Ovary (tissue), 9 donors: ENCODE results near the gene FAM131A. TPM values are rescaled to one million over a fixed set of nuclear protein-coding genes. Genes with fewer than 3 reads are reported as not detected.

Experiments used
- DNase-seq, 5 donors: peaks; one replicate each; pipeline ENCODE4 v3.0.0-alpha.2; 2019 to 2020
- H3K27ac ChIP-seq, 2 donors: fragments of 200-600 bp; one replicate each; pipeline versions ENCODE4 v1.5.1 to v1.8.0; 2019 to 2022
- H3K27me3 ChIP-seq: fragments of 200-600 bp; one replicate; pipeline ENCODE4 v1.8.0; 2022
- H3K36me3 ChIP-seq: fragments of 200-600 bp; sonication (generic); one replicate; pipeline ENCODE4 v1.5.1; 2019
- H3K4me1 ChIP-seq: one replicate; pipeline ENCODE4 v1.8.1; 2013; ENCODE audit warnings: mild to moderate bottlenecking, moderate library complexity; ENCODE audit not compliant: insufficient read depth
- H3K4me3 ChIP-seq: fragments of 200-600 bp; sonication (generic); one replicate; pipeline ENCODE4 v1.5.1; 2017
- H3K9me3 ChIP-seq, 2 donors: fragments of 200-600 bp in 1 of 2; sonication (generic) in 1 of 2; one replicate each; pipeline versions ENCODE4 v1.5.1 to v1.8.1; 2013 to 2019; ENCODE audit warnings: mild to moderate bottlenecking in 1 of 2, moderate library complexity in 1 of 2
- EP300 ChIP-seq: sonication (generic); formaldehyde crosslinking; IDR thresholded peaks from one replicate; pipeline ENCODE4 v1.6.1; 2017; ENCODE audit warnings: antibody characterized with exemption
- POLR2A ChIP-seq: fragments of 450-650 bp; IDR thresholded peaks from one replicate; pipeline ENCODE4 v1.6.1; 2017; ENCODE audit warnings: antibody characterized with exemption, mild to moderate bottlenecking, moderate library complexity
- WGBS, 3 donors: extraction: QIAGEN DNeasy Blood & Tissue Kit in 1 of 3; methylation state at CpG; one replicate each; pipeline versions ENCODE4 v1.1.5 to v1.1.7; 2013 to 2017; 5-methylcytosine and 5-hydroxymethylcytosine counted together
- intact Hi-C, 4 donors: fragments of 100-400 bp; cut with DNase I; formaldehyde crosslinking; loops; one replicate each; pipeline versions ENCODE4 v1.11.0 to v1.15.1; 2022 to 2023
- polyA plus RNA-seq, 2 donors: library from polyadenylated mRNA; stranded (reverse); fragments of 200-250 nt in 1 of 2; fragments of 350-450 nt in 1 of 2; fragmentation: Illumina TruSeq in 1 of 2; extraction: RNeasy Lipid Tissue Mini Kit (QIAGEN cat#74804) in 1 of 2; gene quantifications; one replicate each; pipeline ENCODE4 v1.2.3, GENCODE V29; 2013 to 2014
- total RNA-seq, 7 donors: library from RNA; depleted of rRNA in 2 of 7; stranded (reverse); fragments of >200 nt in 2 of 7; fragmentation: NEBNext Ultra II Directional in 3 of 7; extraction: Animal tissue kit (Norgen Biotek cat#: 25700) in 3 of 7; gene quantifications; one replicate each; pipeline versions ENCODE4 v1.1.0 to v1.2.4, GENCODE V29; 2016 to 2023
- TF ChIP-seq, protein P1 (sequence below), 3 donors: fragments of 450-650 bp in 2 of 3; fragments of 200-600 bp in 1 of 3; IDR thresholded peaks; one replicate each; pipeline versions ENCODE4 v1.5.1 to v1.8.0; 2016 to 2022; ENCODE audit warnings: antibody characterized with exemption in 3 of 3, mild to moderate bottlenecking in 1 of 3
- donor health status: DM: no; HTN: no; CAD: no; lungs with moderate emphysema.
- donor health status: DM: no; HTN: no; CAD: no.
- donor health status: Bipolar disorder and iron deficiency.
- donor health status: DM: yes; HTN: yes; CAD: no.
- donor health status: DM: no; HTN: no; CAD: no.
- donor health status: DM: yes; HTN: yes; CAD: no.

FAM131A gene
- total and polyA plus RNA-seq, 9 donors: 8.7 to 37.8 (median 27.1) TPM

DNA sequence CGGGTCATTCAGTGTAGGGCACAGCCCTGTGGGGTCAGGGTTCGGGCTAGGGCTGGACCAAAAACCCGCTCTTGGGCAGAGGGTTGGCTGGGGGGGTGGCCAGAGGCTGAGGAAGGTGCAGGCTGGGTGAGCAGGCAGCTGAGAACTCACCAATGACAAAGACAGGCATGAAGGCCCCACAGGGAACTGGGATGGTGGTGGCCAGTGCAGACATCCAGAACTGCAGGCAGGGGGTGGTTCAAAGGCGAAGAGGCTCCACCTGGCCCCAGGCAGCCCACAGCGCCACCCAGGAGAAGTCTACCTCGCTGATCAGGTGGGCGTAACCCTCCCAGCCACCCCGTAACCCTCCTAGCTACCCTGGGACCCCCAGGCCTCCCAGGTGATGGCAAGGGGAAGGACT is 17.4 kb downstream of the FAM131A start:
- no peaks in the 10 kb centered on the region for H3K36me3 ChIP-seq
- WGBS, 3 donors: 78% methylated on average over 8 of the region's 8 CpGs
- no peaks in the 10 kb centered on the region for H3K9me3 ChIP-seq
- no peak for DNase-seq
- H3K27me3 ChIP-seq: no peaks in the 10 kb centered on the region
- peaks cover 18% of the 10 kb centered on the region for H3K4me1 ChIP-seq
- no peak overlapping the region for H3K27ac ChIP-seq
- no peak overlapping the region for H3K4me3 ChIP-seq
- intact Hi-C loops: loop anchor here in 2 of 4 donors (5.0 to 10.0 kb wide), 2 partner anchors 37 to 50 kb away; no protein-coding TSS in a partner anchor
- TF ChIP-seq POLR2A: no peak
- TF ChIP-seq, protein P1, sequence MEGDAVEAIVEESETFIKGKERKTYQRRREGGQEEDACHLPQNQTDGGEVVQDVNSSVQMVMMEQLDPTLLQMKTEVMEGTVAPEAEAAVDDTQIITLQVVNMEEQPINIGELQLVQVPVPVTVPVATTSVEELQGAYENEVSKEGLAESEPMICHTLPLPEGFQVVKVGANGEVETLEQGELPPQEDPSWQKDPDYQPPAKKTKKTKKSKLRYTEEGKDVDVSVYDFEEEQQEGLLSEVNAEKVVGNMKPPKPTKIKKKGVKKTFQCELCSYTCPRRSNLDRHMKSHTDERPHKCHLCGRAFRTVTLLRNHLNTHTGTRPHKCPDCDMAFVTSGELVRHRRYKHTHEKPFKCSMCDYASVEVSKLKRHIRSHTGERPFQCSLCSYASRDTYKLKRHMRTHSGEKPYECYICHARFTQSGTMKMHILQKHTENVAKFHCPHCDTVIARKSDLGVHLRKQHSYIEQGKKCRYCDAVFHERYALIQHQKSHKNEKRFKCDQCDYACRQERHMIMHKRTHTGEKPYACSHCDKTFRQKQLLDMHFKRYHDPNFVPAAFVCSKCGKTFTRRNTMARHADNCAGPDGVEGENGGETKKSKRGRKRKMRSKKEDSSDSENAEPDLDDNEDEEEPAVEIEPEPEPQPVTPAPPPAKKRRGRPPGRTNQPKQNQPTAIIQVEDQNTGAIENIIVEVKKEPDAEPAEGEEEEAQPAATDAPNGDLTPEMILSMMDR (IDR thresholded peaks at IDR 0.05): no peak
- no peak for TF ChIP-seq EP300

DNA sequence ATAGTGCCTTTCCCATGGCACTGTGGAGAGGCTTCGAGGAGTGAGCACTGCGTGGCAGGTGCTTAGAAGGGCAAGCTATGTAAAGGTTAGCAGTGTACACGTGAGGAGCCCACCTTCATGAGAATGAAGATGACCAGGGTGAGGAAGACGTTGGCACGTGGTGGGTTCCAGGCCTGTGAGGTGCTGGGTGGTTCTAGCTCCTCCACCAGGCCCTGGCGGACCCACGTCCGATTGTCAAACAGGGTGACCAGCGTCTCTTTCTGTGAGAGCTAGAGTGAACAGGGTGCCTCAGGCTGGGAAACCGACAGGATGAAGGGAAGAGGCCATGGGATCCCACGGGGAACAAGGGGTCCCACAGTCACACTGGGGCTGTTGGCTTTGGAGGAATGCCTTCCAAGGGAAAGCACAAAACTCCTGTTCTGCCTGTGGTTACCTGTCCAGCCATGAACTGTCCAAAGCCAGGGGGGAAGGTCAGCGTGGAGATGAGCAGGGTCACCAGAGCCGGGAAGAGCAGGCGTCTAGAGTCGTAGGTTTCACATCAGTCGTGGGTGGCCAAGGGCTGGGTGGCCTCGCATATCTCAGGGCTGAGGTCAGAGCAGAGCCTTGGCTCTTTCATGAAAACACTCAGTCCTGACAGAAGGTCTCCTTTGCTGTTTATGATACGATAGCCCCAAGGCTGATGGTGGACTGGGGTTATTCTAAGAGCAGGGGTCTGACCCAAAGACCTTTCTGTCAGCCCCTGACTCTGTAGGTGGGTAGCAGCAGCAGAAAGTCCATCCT is 18.1 kb downstream of the FAM131A start:
- Histone ChIP-seq H3K27me3 (no peaks in the 10 kb centered on the region), H3K36me3 (no peaks in the 10 kb centered on the region), H3K4me1 (peaks cover 23% of the 10 kb centered on the region), H3K27ac (no peak overlapping the region), H3K4me3 (no peak overlapping the region), H3K9me3 (no peaks in the 10 kb centered on the region)
- no peak for DNase-seq
- intact Hi-C loops: loop anchor here in 2 of 4 donors (5.0 to 10.0 kb wide), 2 partner anchors 38 to 51 kb away; no protein-coding TSS in a partner anchor
- 66 to 76% (median 70%) methylated on average over 18 of the region's 18 CpGs for WGBS, 3 donors
- TF ChIP-seq EP300: no peak

DNA sequence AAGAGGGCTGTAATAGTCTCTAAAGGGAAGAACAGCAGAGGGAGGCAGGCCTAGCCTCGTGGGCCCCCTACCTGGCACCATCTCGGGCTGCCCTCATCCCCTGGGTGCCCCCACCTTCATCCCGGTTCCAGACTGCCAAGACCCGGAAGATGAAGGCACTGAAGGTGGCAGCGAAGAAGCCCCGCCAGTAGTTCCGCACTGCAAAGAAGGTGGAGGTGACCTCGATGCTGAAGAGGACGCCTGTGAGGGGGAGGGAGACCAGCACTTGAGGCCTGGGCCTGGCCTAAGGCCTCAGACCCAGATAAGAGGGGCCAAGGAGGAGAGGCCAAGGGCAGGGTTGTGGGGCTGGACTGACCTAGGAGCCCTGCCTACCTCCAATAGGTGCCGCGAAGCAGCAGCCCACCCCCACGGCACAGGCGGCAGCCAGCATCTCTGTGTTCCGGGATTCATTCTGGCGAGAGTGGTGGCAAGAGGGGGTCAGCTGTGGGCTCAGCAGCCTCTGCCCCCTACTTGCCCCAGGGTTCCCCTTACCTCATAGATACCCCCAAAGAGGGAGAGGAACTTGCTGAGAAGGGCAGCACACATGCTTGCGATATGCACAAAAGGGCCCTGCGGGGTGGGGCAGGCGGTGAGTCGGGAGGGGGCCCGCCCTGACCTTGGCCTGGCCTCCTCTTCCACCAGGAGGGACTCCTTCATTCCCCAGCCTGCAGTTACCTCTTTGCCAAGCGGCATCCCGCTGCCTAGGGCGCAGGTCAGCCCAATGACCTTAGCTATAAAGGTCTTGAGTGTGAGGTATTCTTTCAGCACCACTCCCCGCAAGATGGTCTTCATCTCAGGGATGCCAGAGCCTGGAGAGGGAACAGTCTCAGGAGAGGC is 20.1 kb downstream of the FAM131A start:
- no peaks in the 10 kb centered on the region for H3K36me3 ChIP-seq
- H3K4me3 ChIP-seq: no peak overlapping the region
- H3K4me1 ChIP-seq: peaks cover 17% of the 10 kb centered on the region
- WGBS, 3 donors: 84 to 89% (median 89%) methylated on average over 21 to 24 of the region's 24 CpGs
- no peaks in the 10 kb centered on the region for H3K27me3 ChIP-seq
- intact Hi-C loops: loop anchor here in 2 of 4 donors (5.0 to 10.0 kb wide), 2 partner anchors 40 to 53 kb away; no protein-coding TSS in a partner anchor
- TF ChIP-seq EP300 (no peak), POLR2A (no peak)
- TF ChIP-seq, protein P1 (IDR thresholded peaks at IDR 0.05): no peak
- no peak overlapping the region for H3K27ac ChIP-seq
- no peaks in the 10 kb centered on the region for H3K9me3 ChIP-seq
- peak in 2 of 5 donors; percentile 22 to 35 for DNase-seq

DNA sequence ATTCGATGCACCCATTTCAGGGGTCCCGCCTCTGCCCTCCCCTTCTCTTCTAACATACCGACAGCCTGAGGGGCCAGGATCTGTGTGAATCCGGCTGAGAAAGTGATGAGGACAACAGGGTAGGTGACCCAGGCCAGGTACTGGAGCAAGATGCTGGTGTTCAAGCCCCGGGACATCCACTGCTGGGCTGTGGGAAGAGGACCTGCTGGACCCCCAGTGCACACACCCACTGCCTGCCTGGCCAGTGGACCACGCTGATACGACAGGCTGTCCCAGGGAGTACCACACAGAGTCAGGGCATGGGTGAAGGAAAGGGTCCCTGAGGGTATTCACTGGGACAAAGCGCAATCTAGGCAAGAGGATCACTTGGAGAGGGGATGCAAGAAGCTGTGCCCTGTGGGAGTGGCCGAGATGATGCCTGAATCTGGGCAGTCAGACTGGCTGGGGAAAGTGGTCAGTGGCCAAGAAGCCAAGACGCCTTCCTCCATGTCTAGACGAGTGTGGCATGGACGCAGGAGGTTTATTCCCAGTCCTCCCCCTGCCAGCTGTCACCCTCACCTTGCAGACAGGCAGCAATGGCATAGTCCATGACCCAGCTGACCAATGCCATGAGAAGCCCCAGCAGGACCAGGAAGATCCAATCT is 20.8 kb downstream of the FAM131A start:
- Histone ChIP-seq H3K27ac (no peak overlapping the region), H3K9me3 (no peaks in the 10 kb centered on the region), H3K36me3 (no peaks in the 10 kb centered on the region), H3K4me1 (peaks cover 17% of the 10 kb centered on the region), H3K27me3 (no peaks in the 10 kb centered on the region), H3K4me3 (no peak overlapping the region)
- 89 to 91% (median 90%) methylated on average over 12 of the region's 12 CpGs for WGBS, 3 donors
- TF ChIP-seq, protein P1 (IDR thresholded peaks at IDR 0.05): no peak
- no peak for TF ChIP-seq EP300
- TF ChIP-seq POLR2A: no peak
- intact Hi-C loops: loop anchor here in 2 of 4 donors (5.0 to 10.0 kb wide), 2 partner anchors 41 to 53 kb away; no protein-coding TSS in a partner anchor
- peak in 3 of 5 donors; percentile 21 to 38 (median 29) for DNase-seq
